H1 (cell line): ENCODE results near the gene SLC16A11. TPM values are rescaled to one million over a fixed set of nuclear protein-coding genes. Genes with fewer than 3 reads are reported as not detected.

Experiments
- CTCF ChIA-PET: fragments of 300-600 bp; sonication (Branson Sonifier 250); formaldehyde crosslinking; loops from one replicate; lab custom pipeline; 2021; ENCODE audit not compliant: partially characterized antibody; lab: Charles Lee
- POLR2A ChIA-PET: fragments of 300-600 bp; sonication (Branson Sonifier 250); formaldehyde crosslinking; loops from one replicate; lab custom pipeline; 2021; ENCODE audit warnings: inconsistent platforms; ENCODE audit not compliant: partially characterized antibody; lab: Charles Lee
- DNase-seq, 2 experiments: peaks; one replicate each; pipeline versions ENCODE4 v3.0.0 to v3.0.0-alpha.2; 2010 to 2022; ENCODE audit warnings: low spot score in 2 of 2, low read depth in 1 of 2, mixed read lengths in 1 of 2
- FAIRE-seq: peaks from 2 replicates; lab custom pipeline; 2011; peaks lifted over from hg19 to GRCh38; lab: Jason Lieb, UNC
- H2AFZ ChIP-seq: 2 replicates; pipeline ENCODE4 v1.8.1; 2012; ENCODE audit warnings: low read length, inconsistent platforms
- H2AK5ac ChIP-seq: 2 replicates; pipeline ENCODE4 v1.6.1; 2013; ENCODE audit warnings: low read depth, low read length
- H2BK120ac ChIP-seq: replicated peaks from 2 replicates; pipeline ENCODE3; 2013; ENCODE audit warnings: low read depth, low read length, inconsistent platforms
- H2BK12ac ChIP-seq: 2 replicates; pipeline ENCODE4 v1.6.1; 2013; ENCODE audit warnings: low read depth, low read length
- H2BK15ac ChIP-seq: 2 replicates; pipeline ENCODE4 v1.6.1; 2013; ENCODE audit warnings: low read length
- H2BK20ac ChIP-seq: 2 replicates; pipeline ENCODE4 v1.6.1; 2013; ENCODE audit warnings: low read length
- H2BK5ac ChIP-seq: 2 replicates; pipeline ENCODE4 v1.6.1; 2013; ENCODE audit warnings: low read depth, low read length
- H3K14ac ChIP-seq: 2 replicates; pipeline ENCODE4 v1.6.1; 2013; ENCODE audit warnings: inconsistent platforms; ENCODE audit not compliant: insufficient read length
- H3K18ac ChIP-seq: 2 replicates; pipeline ENCODE4 v1.6.1; 2013; ENCODE audit warnings: low read length; ENCODE audit errors: extremely low read depth
- H3K23ac ChIP-seq: 2 replicates; pipeline ENCODE4 v1.6.1; 2013; ENCODE audit warnings: inconsistent platforms; ENCODE audit not compliant: insufficient read length
- H3K23me2 ChIP-seq: 2 replicates; pipeline ENCODE4 v1.6.1; 2013; ENCODE audit warnings: low read depth, low read length
- H3K27ac ChIP-seq: 2 replicates; pipeline ENCODE4 v1.6.1; 2011; ENCODE audit warnings: low read depth, low read length, inconsistent platforms
- H3K27me3 ChIP-seq, 4 experiments: replicated peaks in 1 of 4; 1 replicate in 1 of 4; 2 replicates in 3 of 4; pipeline versions ENCODE4 v1.6.1 to v1.8.1; 2011 to 2013; ENCODE audit warnings: low read length in 3 of 4, mild to moderate bottlenecking in 3 of 4, inconsistent platforms in 2 of 4, mixed read lengths in 2 of 4, moderate library complexity in 1 of 4; ENCODE audit not compliant: control insufficient read depth in 3 of 4, insufficient read depth in 3 of 4; ENCODE audit errors: extremely low read depth in 1 of 4
- H3K36me3 ChIP-seq, 4 experiments: 2 replicates each; pipeline versions ENCODE4 v1.6.1 to v1.8.1; 2011 to 2013; ENCODE audit warnings: mild to moderate bottlenecking in 4 of 4, low read length in 3 of 4, moderate library complexity in 2 of 4, control low read depth in 1 of 4, inconsistent platforms in 1 of 4; ENCODE audit not compliant: insufficient read depth in 4 of 4, control insufficient read depth in 2 of 4
- H3K4ac ChIP-seq: replicated peaks from 2 replicates; pipeline ENCODE3; 2013; ENCODE audit warnings: low read length, low read depth, mixed read lengths, inconsistent platforms; ENCODE audit not compliant: insufficient read length
- H3K4me1 ChIP-seq, 4 experiments: replicated peaks in 1 of 4; 1 replicate in 1 of 4; 2 replicates in 3 of 4; pipeline versions ENCODE4 v1.6.1 to v1.8.1; 2011 to 2013; ENCODE audit warnings: low read length in 3 of 4, inconsistent platforms in 2 of 4, mixed read lengths in 1 of 4; ENCODE audit not compliant: insufficient read depth in 4 of 4, control insufficient read depth in 3 of 4
- H3K4me2 ChIP-seq, 2 experiments: 2 replicates each; pipeline versions ENCODE4 v1.6.1 to v1.8.1; 2011 to 2013; ENCODE audit warnings: low read depth in 2 of 2, low read length in 2 of 2, control low read depth in 1 of 2, inconsistent platforms in 1 of 2, mild to moderate bottlenecking in 1 of 2; ENCODE audit not compliant: insufficient read depth in 1 of 2
- H3K4me3 ChIP-seq, 4 experiments: fragments of 200-600, 300-600 bp in 1 of 4; sonication (generic), shearing (Covaris generic), sonication (Bioruptor Twin) in 1 of 4; 2 replicates each; pipeline versions ENCODE4 v1.5.1 to v1.8.1; 2011 to 2016; ENCODE audit warnings: low read length in 4 of 4, low read depth in 3 of 4, control low read depth in 2 of 4, inconsistent platforms in 2 of 4, mild to moderate bottlenecking in 2 of 4, mixed read lengths in 1 of 4, moderate library complexity in 1 of 4; ENCODE audit not compliant: insufficient read depth in 2 of 4; ENCODE audit errors: extremely low read depth in 1 of 4
- H3K56ac ChIP-seq: replicated peaks from 2 replicates; pipeline ENCODE3; 2013; ENCODE audit warnings: low read depth, mild to moderate bottlenecking, mixed read lengths, low read length, inconsistent platforms; ENCODE audit not compliant: insufficient read length
- H3K79me1 ChIP-seq: 2 replicates; pipeline ENCODE4 v1.6.1; 2013; ENCODE audit warnings: low read depth, low read length, control low read depth
- H3K79me2 ChIP-seq, 2 experiments: 2 replicates each; pipeline versions ENCODE4 v1.6.1 to v1.8.1; 2012 to 2013; ENCODE audit warnings: low read length in 2 of 2, mild to moderate bottlenecking in 2 of 2, inconsistent platforms in 1 of 2; ENCODE audit not compliant: insufficient read depth in 2 of 2, control insufficient read depth in 1 of 2
- H3K9ac ChIP-seq, 4 experiments: replicated peaks in 1 of 4; 1 replicate in 1 of 4; 2 replicates in 3 of 4; pipeline versions ENCODE4 v1.6.1 to v1.8.1; 2011 to 2013; ENCODE audit warnings: low read depth in 3 of 4, low read length in 3 of 4, control low read depth in 2 of 4, mild to moderate bottlenecking in 2 of 4, moderate library complexity in 2 of 4, inconsistent platforms in 1 of 4; ENCODE audit errors: extremely low read depth in 1 of 4
- H3K9me3 ChIP-seq, 2 experiments: 2 replicates each; pipeline versions ENCODE4 v1.6.1 to v1.8.1; 2012 to 2013; ENCODE audit warnings: mild to moderate bottlenecking in 2 of 2, moderate library complexity in 2 of 2, control low read depth in 1 of 2, inconsistent platforms in 1 of 2, low read depth in 1 of 2, low read length in 1 of 2, mixed read lengths in 1 of 2; ENCODE audit not compliant: insufficient read depth in 2 of 2
- H4K20me1 ChIP-seq, 2 experiments: replicated peaks in 1 of 2; 2 replicates each; pipeline versions ENCODE3 to v1.8.1; 2011 to 2013; ENCODE audit warnings: inconsistent platforms in 2 of 2, low read length in 2 of 2, mild to moderate bottlenecking in 1 of 2; ENCODE audit not compliant: insufficient read depth in 2 of 2, control insufficient read depth in 1 of 2
- H4K5ac ChIP-seq: 2 replicates; pipeline ENCODE4 v1.6.1; 2013; ENCODE audit warnings: low read length, low read depth, mixed read lengths, inconsistent platforms; ENCODE audit not compliant: insufficient read length
- H4K8ac ChIP-seq: 2 replicates; pipeline ENCODE4 v1.8.0; 2013; ENCODE audit warnings: mild to moderate bottlenecking, moderate library complexity, low read length, inconsistent platforms; ENCODE audit not compliant: insufficient read depth; ENCODE audit errors: extremely low read depth
- H4K91ac ChIP-seq: replicated peaks from 2 replicates; pipeline ENCODE3; 2013; ENCODE audit warnings: low read length, mixed read lengths, inconsistent platforms; ENCODE audit not compliant: insufficient read length
- BRCA1 ChIP-seq: IDR thresholded peaks from 2 replicates; pipeline ENCODE4 v1.6.1; 2012; ENCODE audit warnings: low read depth, low read length, improper control_type of control experiment
- CHD1 ChIP-seq: IDR thresholded peaks from 2 replicates; pipeline ENCODE4 v1.6.1; 2012; ENCODE audit warnings: low read depth, low read length, improper control_type of control experiment
- FOSL1 ChIP-seq: IDR thresholded peaks from 2 replicates; pipeline ENCODE4 v1.6.1; 2011; ENCODE audit warnings: mild to moderate bottlenecking, low read depth, low read length, moderate library complexity; ENCODE audit not compliant: insufficient read depth
- GABPA ChIP-seq: IDR thresholded peaks from 2 replicates; pipeline ENCODE4 v1.6.1; 2011; ENCODE audit warnings: mild to moderate bottlenecking, low read length, moderate library complexity, borderline replicate concordance; ENCODE audit not compliant: insufficient read depth
- GTF2F1 ChIP-seq: IDR thresholded peaks from 2 replicates; pipeline ENCODE4 v1.6.1; 2012; ENCODE audit warnings: low read depth, low read length, improper control_type of control experiment, borderline replicate concordance
- HDAC2 ChIP-seq, 2 experiments: fragments of 300-600 bp in 1 of 2; sonication (generic) in 1 of 2; IDR thresholded peaks; 2 replicates each; pipeline ENCODE4 v1.6.1; 2011 to 2012; ENCODE audit warnings: low read depth in 2 of 2, low read length in 2 of 2, mild to moderate bottlenecking in 2 of 2, moderate library complexity in 2 of 2, borderline replicate concordance in 1 of 2, inconsistent platforms in 1 of 2
- HDAC6 ChIP-seq: IDR thresholded peaks from one replicate; pipeline ENCODE4 v1.7.1; 2012; ENCODE audit warnings: low read depth, mild to moderate bottlenecking, inconsistent platforms, low read length, moderate library complexity
- KDM1A ChIP-seq: fragments of 200-600, 300-600 bp; sonication (generic); IDR thresholded peaks from 2 replicates; pipeline ENCODE4 v1.7.1; 2016; ENCODE audit warnings: mild to moderate bottlenecking, low read length, borderline replicate concordance
- KDM5A ChIP-seq: fragments of 200-600 bp; IDR thresholded peaks from 2 replicates; pipeline ENCODE4 v1.7.1; 2012; ENCODE audit warnings: mild to moderate bottlenecking, low read length, inconsistent platforms, mixed read lengths
- MAFK ChIP-seq: IDR thresholded peaks from 2 replicates; pipeline ENCODE4 v1.6.1; 2012; ENCODE audit warnings: low read depth, mild to moderate bottlenecking, improper control_type of control experiment, low read length
- RFX5 ChIP-seq: IDR thresholded peaks from 2 replicates; pipeline ENCODE4 v1.6.1; 2011; ENCODE audit warnings: low read depth, low read length, improper control_type of control experiment, borderline replicate concordance
- SUZ12 ChIP-seq: fragments of 200-600 bp; sonication (generic); IDR thresholded peaks from 2 replicates; pipeline ENCODE4 v1.6.1; 2012; ENCODE audit warnings: mild to moderate bottlenecking, inconsistent platforms, low read length, moderate library complexity, mixed read lengths
- TBP ChIP-seq: IDR thresholded peaks from 2 replicates; pipeline ENCODE4 v1.6.1; 2011; ENCODE audit warnings: low read depth, low read length, improper control_type of control experiment
- WGBS, 2 experiments: shearing (Covaris generic) in 1 of 2; methylation state at CpG; one replicate each; pipeline versions ENCODE4 v1.1.6 to v1.1.7; 2013 to 2015; ENCODE audit warnings: low lambda C conversion rate in 2 of 2, mixed read lengths in 2 of 2, inconsistent platforms in 1 of 2, low coverage in 1 of 2, missing lambda C conversion rate in 1 of 2; ENCODE audit not compliant: insufficient replicate concordance in 2 of 2, insufficient coverage in 1 of 2, insufficient read length in 1 of 2; ENCODE audit errors: extremely low coverage in 1 of 2, missing lambda C conversion rate in 1 of 2; 5-methylcytosine and 5-hydroxymethylcytosine counted together
- polyA plus RNA-seq, 7 experiments: library from polyadenylated mRNA; depleted of rRNA in 3 of 7; stranded (reverse) in 5 of 7; unstranded in 2 of 7; fragments of >200 nt in 5 of 7; fragments of 200-250 nt in 2 of 7; gene quantifications; 1 replicate in 5 of 7; 2 replicates in 1 of 7; 4 replicates in 1 of 7; pipeline versions ENCODE4 v1.2.1 to v1.2.3, GENCODE V29; 2011 to 2013; ENCODE audit warnings: missing spikeins in 2 of 7, mixed read lengths in 2 of 7
- total RNA-seq: library from RNA; stranded (reverse); fragmentation: NEBNext Ultra II Directional; extraction: Animal tissue kit (Norgen Biotek cat#: 25700); gene quantifications from 2 replicates; pipeline ENCODE4 v1.2.1, GENCODE V29; 2021

Gene SLC16A11
- total and polyA plus RNA-seq, 2 of the 8 experiments (the other 6 are each of a cell fraction or from before 2014, with no cell fraction given), result 0.35 to 0.39 TPM

DNA sequence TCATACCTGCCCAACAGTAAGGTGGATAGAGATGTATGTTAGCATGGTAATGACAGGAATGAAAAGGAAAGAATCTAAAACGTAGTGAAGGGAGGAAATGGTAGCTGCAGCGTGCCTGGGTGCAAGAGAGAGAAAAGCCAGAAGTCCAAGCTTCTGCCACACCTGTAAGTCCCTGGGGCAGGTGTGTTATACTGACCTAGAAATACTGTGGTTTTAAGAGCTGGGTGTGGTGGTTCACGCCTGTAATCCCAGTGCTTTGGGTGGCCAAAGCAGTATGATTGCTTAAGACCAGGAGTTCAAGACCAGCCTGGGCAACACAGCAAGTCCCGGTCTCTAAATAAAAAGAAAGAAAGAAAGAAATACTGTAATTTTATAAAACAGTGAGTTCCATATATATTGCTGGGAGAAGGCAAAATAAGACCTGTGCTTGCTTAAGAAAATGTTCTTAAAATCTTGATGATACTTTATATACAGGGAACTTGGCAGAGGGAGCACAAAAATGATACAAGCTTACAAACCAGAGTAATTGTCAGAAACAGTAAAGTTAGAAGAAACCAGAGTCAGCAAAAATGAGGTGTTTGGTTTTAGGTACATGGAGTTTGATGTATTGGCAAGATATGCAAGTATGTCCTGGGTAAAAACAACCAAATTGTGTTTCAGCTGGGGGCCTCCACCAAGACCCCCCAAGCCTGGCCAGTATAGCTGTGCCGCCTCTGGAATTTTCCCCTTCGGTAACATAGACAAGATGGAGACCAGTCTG is 41.4 kb downstream of the SLC16A11 start:
- no peak for DNase-seq
- Histone ChIP-seq H2BK20ac (no peak overlapping the region), H3K9ac (no peak overlapping the region), H2BK15ac (no peak overlapping the region), H2BK5ac (no peak overlapping the region), H3K79me1 (no peaks in the 10 kb centered on the region), H3K4me2 (no peak overlapping the region), H3K23me2 (no peaks in the 10 kb centered on the region), H3K36me3 (peaks cover 0 to 4% (median 3%) of the 10 kb centered on the region in 4 experiments; a peak in 3 of 8 replicates), H4K5ac (no peak overlapping the region), H3K4ac (no peak overlapping the region), H4K20me1 (peaks cover 6 to 16% of the 10 kb centered on the region in 2 experiments), H2BK120ac (no peak overlapping the region), H4K8ac (no peak overlapping the region), H3K27me3 (no peaks in the 10 kb centered on the region), H3K23ac (no peak overlapping the region), H3K56ac (no peak overlapping the region), H3K9me3 (no peaks in the 10 kb centered on the region), H2AFZ (no peak overlapping the region), H4K91ac (no peak overlapping the region), H3K79me2 (no peaks in the 10 kb centered on the region; a peak in 1 of 4 replicates), H3K4me1 (no peaks in the 10 kb centered on the region), H3K4me3 (no peak overlapping the region), H3K27ac (no peak overlapping the region), H3K14ac (no peak overlapping the region), H2AK5ac (no peak overlapping the region), H2BK12ac (no peak overlapping the region), H3K18ac (no peak overlapping the region)
- WGBS, 2 experiments, result 93% methylated on average over 6 of the region's 6 CpGs; no CpG with 5 or more reads in 1 of the 2 experiments
- FAIRE-seq, result no peak
- CTCF ChIA-PET, result interaction anchor here (0.6 to 11.1 kb wide), 20 partner anchors 9 to 401 kb away, joined by 3 to 152 read pairs (median 4); no protein-coding TSS in a partner anchor
- POLR2A ChIA-PET, result interaction anchor here (1.0 to 1.2 kb wide), 2 partner anchors 8 to 10 kb away, joined by 3 read pairs; partner anchors contain the start of gene RNASEK
- TF ChIP-seq BRCA1 (no peak), MAFK (no peak), HDAC2 (IDR thresholded peaks at IDR 0.05; ENCODE audit: borderline replicate concordance in 1 of 2, low read depth in 2 of 2, low read length in 2 of 2) (no peak), CHD1 (no peak), KDM1A (no peak), SUZ12 (no peak), RFX5 (no peak), TBP (no peak), GTF2F1 (no peak), GABPA (no peak), FOSL1 (no peak), HDAC6 (no peak), KDM5A (no peak)
